PC-3 (cell line): ENCODE data around the gene POLR2B.

Source experiments
- CTCF ChIP-seq: fragments of 300-600 bp; sonication (generic); conservative IDR thresholded peaks from 2 replicates; pipeline ENCODE4 v1.5.1; 2017; ENCODE audit warnings: antibody characterized with exemption, low read depth, mild to moderate bottlenecking, low read length
- EZH2phosphoT487 ChIP-seq: fragments of 300-600 bp; sonication (generic); IDR thresholded peaks from 2 replicates; pipeline ENCODE4 v1.6.1; 2018; ENCODE audit warnings: mild to moderate bottlenecking, antibody characterized with exemption, low read length, borderline replicate concordance

- TF ChIP-seq CTCF (no peak), EZH2phosphoT487 (no peak)
These were observed 8.3 kb downstream of the POLR2B start for GRCh38 chr4:56986952-56987351.
